Memory B cell (primary cell): ENCODE data around the gene METTL1.

ENCODE experiments used
- ATAC-seq: fragments of 150-1000 bp; cut with Tn5 transposase; 2 replicates; pipeline ENCODE4 v1.10.0; 2021; ENCODE audit warnings: low read depth, mild to moderate bottlenecking, moderate library complexity
- DNase-seq, 2 donors: peaks; one replicate each; pipeline ENCODE4 v3.0.0; 2022; ENCODE audit warnings: low spot score in 2 of 2
- H3K27ac Mint-ChIP-seq: one replicate; pipeline ENCODE4 v1.8.0; 2022; ENCODE audit warnings: mild to moderate bottlenecking, moderate library complexity, mixed read lengths
- H3K27me3 Mint-ChIP-seq: one replicate; pipeline ENCODE4 v1.8.0; 2022; ENCODE audit warnings: mixed read lengths
- H3K36me3 Mint-ChIP-seq: one replicate; pipeline ENCODE4 v1.8.0; 2022; ENCODE audit warnings: mild to moderate bottlenecking, mixed read lengths
- H3K4me1 Mint-ChIP-seq: one replicate; pipeline ENCODE4 v1.8.0; 2022; ENCODE audit warnings: mixed read lengths
- H3K4me3 Mint-ChIP-seq: one replicate; pipeline ENCODE4 v1.8.0; 2022; ENCODE audit warnings: mild to moderate bottlenecking, moderate library complexity, mixed read lengths
- H3K9me3 Mint-ChIP-seq: one replicate; pipeline ENCODE4 v1.8.0; 2022; ENCODE audit warnings: mixed read lengths

Gene METTL1

DNA sequence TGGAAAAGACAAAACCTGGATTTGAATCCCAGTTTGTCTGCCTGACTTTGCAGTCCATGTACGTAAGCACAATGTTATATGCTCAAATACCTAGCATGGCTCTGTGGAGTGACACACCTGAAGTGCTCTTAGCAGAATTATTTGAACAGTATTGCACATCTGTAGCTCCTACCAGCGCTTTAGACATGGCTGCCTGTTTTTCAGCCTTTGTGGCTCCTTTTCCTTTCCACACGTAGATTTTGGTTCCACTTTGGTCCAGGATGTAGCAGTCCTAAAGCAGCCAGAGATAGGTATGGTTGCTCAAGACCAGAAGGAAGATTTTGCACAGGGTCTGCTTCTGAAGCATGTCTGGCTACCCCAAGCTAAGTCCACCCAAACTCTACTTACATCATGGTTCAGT lies 37.5 kb upstream of the METTL1 start:
- ATAC-seq (no peak), DNase-seq (no peak)
- H3K4me3 Mint-ChIP-seq, result no peak overlapping the region
- H3K36me3 Mint-ChIP-seq, result peaks cover 1% of the 10 kb centered on the region
- H3K27me3 Mint-ChIP-seq, result no peaks in the 10 kb centered on the region
- no peaks in the 10 kb centered on the region for H3K9me3 Mint-ChIP-seq
- H3K27ac Mint-ChIP-seq, result no peak overlapping the region
- H3K4me1 Mint-ChIP-seq, result no peaks in the 10 kb centered on the region

DNA sequence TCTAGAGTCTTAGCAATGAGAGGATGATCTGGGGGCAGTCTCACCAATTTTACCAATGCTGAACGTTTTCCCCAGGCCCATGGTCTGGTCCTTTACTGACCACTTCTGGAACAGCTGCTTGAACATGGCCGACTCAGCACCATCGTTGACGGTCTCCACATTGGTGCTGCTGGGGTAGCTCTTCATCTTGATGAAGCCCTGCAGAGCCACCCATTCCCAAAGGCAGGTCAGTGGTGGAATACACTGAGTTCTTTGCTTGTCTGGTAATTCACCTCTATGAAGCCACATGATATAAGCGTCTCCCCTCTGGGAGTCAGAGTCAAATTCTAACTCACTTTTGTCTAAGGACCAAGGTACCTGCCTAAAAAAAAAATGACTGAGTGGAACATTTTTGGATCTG lies 36.4 kb upstream of the METTL1 start:
- Mint-ChIP-seq H3K4me1 (no peaks in the 10 kb centered on the region), H3K36me3 (peaks cover 1% of the 10 kb centered on the region), H3K9me3 (no peaks in the 10 kb centered on the region), H3K27ac (no peak overlapping the region), H3K4me3 (no peak overlapping the region), H3K27me3 (no peaks in the 10 kb centered on the region)
- ATAC-seq, result no peak
- DNase-seq, result no peak

DNA sequence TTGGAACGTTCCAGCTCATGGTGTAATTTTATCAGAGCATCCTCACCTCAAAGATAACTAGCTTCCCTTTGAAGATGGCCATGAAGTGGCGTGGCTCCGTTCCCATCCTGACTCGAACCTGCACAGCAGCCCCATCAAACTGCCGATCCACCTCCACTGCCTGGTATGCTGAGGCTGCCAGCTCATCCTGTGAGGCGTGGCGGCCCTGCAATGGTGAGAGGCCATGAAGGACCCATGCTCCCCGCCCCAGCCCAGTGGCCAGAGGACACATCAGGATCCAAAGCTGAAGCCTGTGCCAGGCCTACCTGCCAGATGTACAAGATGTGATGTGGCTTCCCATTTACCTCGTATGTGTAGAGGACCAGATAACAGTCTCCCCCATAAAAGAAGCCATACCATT lies 35.4 kb upstream of the METTL1 start:
- Mint-ChIP-seq H3K27ac (no peak overlapping the region), H3K4me1 (no peaks in the 10 kb centered on the region), H3K9me3 (no peaks in the 10 kb centered on the region), H3K4me3 (no peak overlapping the region), H3K27me3 (no peaks in the 10 kb centered on the region), H3K36me3 (no peaks in the 10 kb centered on the region)
- no peak for DNase-seq
- no peak for ATAC-seq

DNA sequence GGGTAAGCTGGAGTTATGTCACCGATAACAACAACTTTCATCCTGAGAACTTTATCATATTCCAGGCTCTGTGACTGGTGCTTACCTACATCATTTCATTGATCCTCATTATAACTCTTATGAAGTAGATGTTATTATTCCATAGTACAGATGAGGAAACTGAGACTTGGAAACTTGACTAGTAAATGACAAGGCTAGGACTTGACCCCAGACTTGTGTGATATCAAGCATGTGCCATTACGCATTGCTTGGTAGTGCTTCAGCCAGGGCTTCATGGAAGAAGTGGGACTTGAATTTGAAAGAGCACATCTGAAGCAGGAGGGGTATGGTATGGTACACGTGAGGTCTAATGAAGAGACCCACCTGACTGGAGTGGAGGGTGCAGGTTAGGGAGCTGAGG lies 34.8 kb upstream of the METTL1 start:
- Mint-ChIP-seq H3K27me3 (no peaks in the 10 kb centered on the region), H3K27ac (no peak overlapping the region), H3K9me3 (no peaks in the 10 kb centered on the region), H3K4me1 (no peaks in the 10 kb centered on the region), H3K36me3 (no peaks in the 10 kb centered on the region), H3K4me3 (no peak overlapping the region)
- no peak for DNase-seq
- ATAC-seq, result no peak

DNA sequence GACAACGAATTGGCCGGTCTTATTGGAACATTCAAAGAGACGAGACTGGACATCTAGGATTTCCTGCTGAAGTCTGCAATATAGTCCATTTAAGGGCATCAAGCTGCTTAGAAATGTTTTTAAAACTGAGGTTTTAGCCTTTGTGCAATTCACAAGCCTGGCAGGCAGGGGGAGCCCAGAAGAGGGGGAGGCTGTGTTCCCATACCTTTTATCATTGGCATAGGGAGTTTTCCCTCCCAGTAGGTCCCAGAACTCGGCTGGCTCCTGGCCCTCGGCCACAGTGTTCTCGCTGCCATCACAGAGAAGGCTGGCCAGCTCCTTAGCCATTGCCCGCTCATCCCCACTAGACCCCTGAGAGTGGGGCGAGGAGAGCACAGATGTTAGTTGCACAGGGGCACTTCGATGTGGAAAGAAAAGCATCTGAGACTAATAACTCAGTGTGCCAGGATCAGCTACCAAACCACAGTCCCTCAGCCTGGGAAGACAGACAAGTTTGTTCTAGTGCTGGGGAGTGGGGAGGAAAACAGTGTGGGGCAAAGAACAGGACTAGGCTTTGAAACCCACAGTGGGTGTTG lies 31.5 kb upstream of the METTL1 start:
- no peaks in the 10 kb centered on the region for H3K27me3 Mint-ChIP-seq
- no peak overlapping the region for H3K27ac Mint-ChIP-seq
- no peaks in the 10 kb centered on the region for H3K4me1 Mint-ChIP-seq
- H3K36me3 Mint-ChIP-seq, result peaks cover 6% of the 10 kb centered on the region
- no peak for ATAC-seq
- DNase-seq, result peak; percentile 16 to 19
- H3K4me3 Mint-ChIP-seq, result no peak overlapping the region
- no peaks in the 10 kb centered on the region for H3K9me3 Mint-ChIP-seq

DNA sequence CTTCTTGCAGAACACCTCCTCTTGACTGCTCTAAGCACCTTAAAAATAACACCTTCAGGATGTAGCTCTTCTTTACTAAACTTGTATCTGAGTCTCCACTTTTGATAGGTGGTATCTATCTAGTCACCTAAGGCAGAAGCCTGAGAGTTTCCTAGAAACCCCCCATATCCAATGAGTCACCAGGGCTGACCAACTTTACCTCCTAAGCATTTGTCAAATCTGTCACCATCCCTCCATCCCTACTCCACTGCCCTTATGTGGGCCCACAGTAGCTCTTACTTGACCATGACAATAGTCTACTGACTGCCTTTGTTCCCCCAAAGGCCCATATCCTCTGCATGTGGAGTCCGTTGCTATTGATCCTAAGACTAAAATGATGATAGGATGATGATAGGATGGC lies 30.7 kb upstream of the METTL1 start:
- ATAC-seq (no peak), DNase-seq (no peak)
- Mint-ChIP-seq H3K9me3 (no peaks in the 10 kb centered on the region), H3K27ac (no peak overlapping the region), H3K4me3 (no peak overlapping the region), H3K36me3 (peaks cover 9% of the 10 kb centered on the region), H3K4me1 (no peaks in the 10 kb centered on the region), H3K27me3 (no peaks in the 10 kb centered on the region)

DNA sequence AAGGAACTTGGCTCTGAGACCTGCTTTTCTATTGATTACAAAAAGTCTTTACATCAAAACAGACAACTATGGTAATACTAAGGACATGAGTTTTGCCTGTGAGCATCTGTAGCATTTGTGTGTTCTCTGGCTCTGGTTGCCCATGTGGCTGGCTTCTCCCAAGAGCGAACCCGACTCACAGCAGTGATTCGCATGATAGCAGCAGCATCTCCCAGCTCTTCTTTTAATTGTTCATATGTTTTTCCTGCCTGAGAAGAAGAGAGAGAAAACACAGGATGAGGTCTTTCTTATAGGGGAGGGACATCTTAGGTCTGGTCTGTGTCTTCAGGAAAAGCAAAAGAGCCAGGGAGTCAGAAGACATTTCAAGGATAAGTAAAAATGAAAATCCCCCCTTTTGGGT lies 29.1 kb upstream of the METTL1 start:
- Mint-ChIP-seq H3K27me3 (no peaks in the 10 kb centered on the region), H3K4me1 (no peaks in the 10 kb centered on the region), H3K36me3 (peaks cover 13% of the 10 kb centered on the region), H3K9me3 (no peaks in the 10 kb centered on the region), H3K4me3 (no peak overlapping the region), H3K27ac (no peak overlapping the region)
- ATAC-seq, result no peak
- no peak for DNase-seq

DNA sequence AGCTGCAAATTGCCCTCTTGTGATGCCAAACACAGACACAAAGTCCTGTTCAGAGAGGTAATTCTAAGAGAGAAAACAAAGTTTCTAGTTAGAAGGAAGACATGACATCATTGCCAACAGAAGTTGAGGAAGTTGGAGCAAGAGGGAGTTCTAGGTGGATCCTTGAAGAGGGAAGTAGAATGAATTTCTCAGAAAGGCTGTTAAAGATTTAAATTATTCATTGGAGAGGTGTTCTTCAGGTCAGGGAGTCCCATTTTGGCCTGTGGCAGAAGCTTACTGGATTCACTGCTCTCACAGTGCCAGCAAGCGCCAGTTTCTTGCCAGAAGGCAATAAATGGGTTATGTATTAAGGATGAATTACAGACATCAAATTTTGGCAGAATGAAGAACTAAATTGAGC lies 26.0 kb upstream of the METTL1 start:
- Mint-ChIP-seq H3K36me3 (peaks cover 20% of the 10 kb centered on the region), H3K27ac (peak overlapping the region; percentile 37), H3K4me3 (no peak overlapping the region), H3K4me1 (no peaks in the 10 kb centered on the region), H3K27me3 (no peaks in the 10 kb centered on the region), H3K9me3 (no peaks in the 10 kb centered on the region)
- DNase-seq, result no peak
- no peak for ATAC-seq

DNA sequence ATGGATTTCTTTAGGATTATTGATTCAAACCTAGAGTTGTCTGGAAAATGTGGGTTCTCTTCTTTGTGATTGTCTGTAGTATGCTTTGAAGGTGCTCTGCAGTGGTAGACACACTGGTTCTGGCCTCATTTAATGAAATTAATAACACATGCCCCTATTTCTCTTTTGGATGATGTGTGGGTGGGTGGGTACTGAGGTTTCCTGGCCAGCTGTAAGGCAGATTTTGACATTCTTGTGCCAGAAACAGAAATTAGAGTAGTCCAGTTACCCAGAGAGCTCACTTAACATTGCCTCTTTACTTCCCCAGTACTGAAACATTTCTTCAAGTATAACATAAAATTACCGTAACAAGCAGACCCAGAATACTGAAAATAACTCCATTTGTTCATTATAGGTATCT lies 25.1 kb upstream of the METTL1 start:
- H3K9me3 Mint-ChIP-seq, result no peaks in the 10 kb centered on the region
- no peak for DNase-seq
- no peak overlapping the region for H3K27ac Mint-ChIP-seq
- no peak overlapping the region for H3K4me3 Mint-ChIP-seq
- no peaks in the 10 kb centered on the region for H3K4me1 Mint-ChIP-seq
- ATAC-seq, result no peak
- peaks cover 24% of the 10 kb centered on the region for H3K36me3 Mint-ChIP-seq
- no peaks in the 10 kb centered on the region for H3K27me3 Mint-ChIP-seq

DNA sequence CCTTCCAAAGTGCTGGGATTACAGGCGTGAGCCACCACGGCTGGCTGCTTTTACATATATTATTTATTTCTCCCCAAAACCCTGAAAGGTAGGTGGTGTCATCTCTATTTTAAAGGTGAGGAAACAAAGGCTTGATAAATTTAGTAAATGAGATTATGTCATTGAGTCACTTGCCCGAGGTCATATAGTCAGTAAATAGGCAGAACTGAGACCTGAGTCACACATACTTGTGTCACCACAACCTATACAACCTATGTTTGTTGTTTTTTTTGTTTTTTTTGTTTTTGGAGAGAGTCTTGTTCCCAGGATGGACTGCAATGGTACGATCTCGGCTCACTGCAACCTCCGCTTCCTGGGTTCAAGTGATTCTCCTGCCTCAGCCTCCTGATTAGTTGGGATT lies 23.4 kb upstream of the METTL1 start:
- DNase-seq (no peak), ATAC-seq (no peak)
- no peaks in the 10 kb centered on the region for H3K4me1 Mint-ChIP-seq
- no peak overlapping the region for H3K27ac Mint-ChIP-seq
- H3K36me3 Mint-ChIP-seq, result peaks cover 22% of the 10 kb centered on the region
- H3K4me3 Mint-ChIP-seq, result no peak overlapping the region
- no peaks in the 10 kb centered on the region for H3K9me3 Mint-ChIP-seq
- H3K27me3 Mint-ChIP-seq, result no peaks in the 10 kb centered on the region

DNA sequence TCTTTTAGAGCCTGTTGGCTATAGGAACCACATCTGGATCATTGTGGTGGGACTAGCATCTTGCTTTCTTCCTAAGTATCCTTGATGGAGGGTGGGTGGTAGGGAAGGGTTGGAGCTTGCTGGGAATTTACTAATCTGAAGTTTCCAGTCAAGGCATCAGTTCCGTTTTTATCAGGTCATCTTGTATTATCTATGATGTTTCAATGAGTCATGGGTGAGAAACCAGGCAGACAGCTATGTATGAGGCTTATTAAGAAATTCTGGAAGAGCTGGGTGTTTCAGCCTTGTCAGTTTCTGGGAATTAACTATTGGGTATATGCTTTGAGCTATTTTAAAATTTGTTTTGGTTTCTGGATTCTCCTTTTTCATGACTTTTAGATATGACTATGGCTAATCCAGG lies 22.0 kb upstream of the METTL1 start:
- Mint-ChIP-seq H3K4me3 (no peak overlapping the region), H3K27me3 (no peaks in the 10 kb centered on the region), H3K9me3 (no peaks in the 10 kb centered on the region), H3K36me3 (peaks cover 22% of the 10 kb centered on the region), H3K4me1 (no peaks in the 10 kb centered on the region), H3K27ac (no peak overlapping the region)
- ATAC-seq (no peak), DNase-seq (no peak)

DNA sequence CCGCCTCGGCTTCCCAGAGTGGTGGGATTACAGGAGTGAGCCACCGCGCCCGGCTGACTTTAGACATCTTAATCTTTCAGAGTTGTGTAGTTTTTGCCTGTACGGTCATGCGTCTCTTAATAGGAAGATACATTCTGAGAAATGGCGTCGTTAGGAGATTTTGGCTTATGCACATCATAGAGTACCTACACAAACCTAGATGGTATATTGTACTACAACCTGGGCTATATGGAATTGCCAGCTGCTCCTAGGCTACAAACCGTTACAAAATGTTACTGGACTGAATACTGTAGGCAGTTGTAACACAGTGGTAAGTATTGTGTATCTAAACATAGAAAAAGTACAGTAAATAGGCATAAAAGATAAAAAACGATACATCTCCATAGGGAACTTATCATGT lies 12.0 kb upstream of the METTL1 start:
- no peaks in the 10 kb centered on the region for H3K27me3 Mint-ChIP-seq

DNA sequence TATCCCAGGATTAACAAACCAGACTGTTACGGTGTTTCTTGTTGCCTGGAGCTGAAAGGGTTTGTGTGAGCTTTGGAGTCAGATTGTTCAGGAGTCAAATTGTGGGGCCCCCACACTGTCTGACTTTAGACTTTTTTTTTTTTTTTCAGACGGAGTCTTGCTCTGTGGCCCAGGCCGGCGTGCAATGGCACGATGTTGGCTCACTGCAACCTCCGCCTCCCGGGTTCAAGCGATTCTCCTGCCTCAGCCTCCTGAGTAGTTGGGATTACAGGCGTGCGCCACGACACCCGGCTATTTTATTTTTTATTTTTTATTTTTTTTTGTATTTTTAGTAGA lies 11.5 kb upstream of the METTL1 start:
- Mint-ChIP-seq H3K27me3 (no peaks in the 10 kb centered on the region), H3K9me3 (no peaks in the 10 kb centered on the region), H3K36me3 (peaks cover 7% of the 10 kb centered on the region), H3K27ac (peak overlapping the region; percentile 95), H3K4me1 (peaks cover 20% of the 10 kb centered on the region), H3K4me3 (peak overlapping the region; percentile 99)
- DNase-seq (no peak), ATAC-seq (no peak)

More for the DNA sequence above, 12.0 kb upstream of the METTL1 start:
- no peak for ATAC-seq
- Mint-ChIP-seq H3K4me3 (peak overlapping the region; percentile 73), H3K9me3 (no peaks in the 10 kb centered on the region), H3K27ac (no peak overlapping the region), H3K36me3 (peaks cover 7% of the 10 kb centered on the region), H3K4me1 (peaks cover 20% of the 10 kb centered on the region)
- no peak for DNase-seq

DNA sequence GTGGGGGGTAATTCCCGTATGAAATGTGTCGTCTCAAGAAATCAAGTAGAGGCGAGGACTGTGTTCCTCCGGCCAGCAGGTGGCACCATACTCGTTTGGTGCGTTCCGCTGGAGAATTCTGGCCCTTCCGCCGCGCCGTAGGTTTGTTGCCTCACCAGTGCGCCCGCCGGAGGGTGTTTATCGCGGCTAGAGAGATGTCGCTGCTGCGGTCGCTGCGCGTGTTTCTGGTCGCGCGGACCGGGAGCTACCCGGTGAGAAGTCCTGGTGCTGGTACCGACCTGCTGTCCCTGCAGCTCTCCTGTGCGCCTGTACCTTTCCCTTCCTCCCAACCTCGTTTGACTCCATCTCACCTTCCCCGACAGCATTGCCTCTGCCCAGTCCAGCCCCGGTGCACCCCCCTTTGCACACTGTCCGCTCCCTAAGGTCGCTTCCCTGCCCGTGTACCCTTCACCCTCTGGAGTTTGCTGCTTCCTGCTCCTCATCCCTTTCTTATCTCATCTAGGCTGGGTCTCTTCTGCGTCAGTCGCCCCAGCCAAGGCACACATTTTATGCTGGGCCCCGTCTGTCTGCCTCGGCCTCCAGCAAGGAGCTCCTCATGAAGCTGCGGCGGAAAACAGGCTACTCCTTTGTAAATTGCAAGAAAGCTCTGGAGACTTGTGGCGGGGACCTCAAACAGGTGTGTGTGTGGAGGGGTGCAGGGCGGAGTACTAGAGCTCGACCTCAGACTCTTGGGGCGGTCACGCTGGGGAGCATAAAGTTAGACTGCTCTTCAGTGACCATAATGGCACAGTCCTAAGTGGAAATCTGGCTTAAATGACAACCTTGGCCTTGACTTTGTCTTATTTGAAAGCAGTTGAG lies 10.9 kb upstream of the METTL1 start, which contains the start of gene TSFM:
Gene TSFM, plus strand, starts transcription at position 180 of the 858 bp plus-strand sequence. Its CDS starts 15 bp downstream, at position 195.
- Mint-ChIP-seq H3K4me1 (peaks cover 20% of the 10 kb centered on the region), H3K36me3 (peaks cover 7% of the 10 kb centered on the region), H3K27ac (peak within 1 kb of the TSS; percentile 95), H3K27me3 (no peaks in the 10 kb centered on the region), H3K4me3 (peak within 1 kb of the TSS; percentile 99), H3K9me3 (no peaks in the 10 kb centered on the region)
- DNase-seq, result peak; percentile 94 to 97
- peak; percentile 87 for ATAC-seq

DNA sequence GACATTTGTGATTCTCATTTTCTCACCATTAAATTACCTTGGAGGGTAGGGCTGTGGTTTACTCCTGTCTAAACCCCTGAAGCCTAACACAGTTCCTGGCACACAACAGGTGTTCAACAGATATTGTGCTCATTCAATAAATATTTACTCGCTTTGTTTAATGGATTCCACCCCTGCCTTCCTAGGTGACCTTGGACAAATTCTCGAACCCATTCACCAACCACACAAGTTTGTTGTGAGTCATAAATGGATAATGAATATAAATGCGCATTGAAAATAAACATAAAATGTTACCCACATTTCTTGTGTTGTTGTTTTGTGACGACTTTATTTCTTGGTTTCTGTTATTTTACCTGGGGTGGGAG lies 10.3 kb upstream of the METTL1 start:
- Mint-ChIP-seq H3K36me3 (peaks cover 7% of the 10 kb centered on the region), H3K9me3 (no peaks in the 10 kb centered on the region), H3K4me3 (peak overlapping the region; percentile 99), H3K4me1 (peaks cover 20% of the 10 kb centered on the region), H3K27ac (peak overlapping the region; percentile 95), H3K27me3 (no peaks in the 10 kb centered on the region)
- DNase-seq (no peak), ATAC-seq (no peak)
